ENCODE data around the gene CSTB.

Gene CSTB

DNA sequence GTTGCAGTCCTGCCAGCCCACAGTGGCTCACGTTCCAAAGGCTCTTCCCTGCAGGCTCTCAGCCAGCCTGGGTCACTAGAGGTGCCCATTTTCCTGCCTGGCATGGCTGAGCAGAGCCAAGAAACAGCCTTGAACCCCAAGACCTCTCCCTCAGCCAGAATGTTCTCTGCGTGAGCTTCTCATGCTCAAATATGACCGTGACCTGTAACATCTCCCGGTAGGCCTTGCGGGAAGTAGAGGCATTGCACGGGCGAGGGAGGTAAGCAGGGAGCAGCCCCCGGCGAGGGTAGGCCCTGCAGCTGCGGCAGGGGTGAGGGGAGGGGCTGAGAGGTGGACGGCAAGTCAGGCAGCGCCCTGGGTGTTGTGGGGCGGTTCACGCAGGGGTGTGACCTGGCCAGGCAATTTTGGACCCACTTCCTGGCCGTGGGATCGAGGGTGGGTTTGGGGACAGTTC lies 33.3 kb upstream of the CSTB start:
- no peak for DNase-seq (ENCODE audit: low read depth)
- TF ChIP-seq CTCF (IDR thresholded peaks at IDR 0.05; ENCODE audit: low read depth, low read length, missing control alignments) = no peak
- no peak overlapping the region for H3K4me3 ChIP-seq (ENCODE audit: low read depth, low read length)

GRCh38 chr21:43808832-43809251 lies 32.7 kb upstream of the CSTB start:
- no peak overlapping the region for H3K4me3 ChIP-seq (ENCODE audit: low read depth, low read length)
- DNase-seq (ENCODE audit: low read depth) = no peak

DNA sequence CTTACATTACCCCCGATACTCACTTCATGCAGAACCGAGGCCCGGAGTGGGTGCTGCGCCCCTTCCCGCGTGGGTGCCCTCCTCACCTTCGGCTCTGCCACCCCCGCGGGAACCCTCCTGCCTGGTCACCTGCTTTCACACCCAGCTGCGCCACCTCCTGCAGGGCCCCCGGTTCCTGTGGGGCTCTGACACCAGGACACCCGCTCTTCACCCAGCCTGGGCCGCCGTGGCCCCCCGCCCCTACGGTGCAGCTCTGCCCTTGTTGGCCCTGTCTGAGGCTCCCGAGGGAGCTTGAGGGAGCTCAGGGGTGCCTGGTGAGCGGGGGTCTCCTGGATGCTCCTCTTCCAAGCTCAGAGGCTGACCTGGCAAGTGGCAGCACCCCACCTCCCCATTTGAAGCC lies 32.3 kb upstream of the CSTB start:
- no peak overlapping the region for H3K4me3 ChIP-seq (ENCODE audit: low read depth, low read length)
- DNase-seq (ENCODE audit: low read depth) = no peak
- no peak for TF ChIP-seq CTCF (IDR thresholded peaks at IDR 0.05; ENCODE audit: low read depth, low read length, missing control alignments)

More at GRCh38 chr21:43808832-43809251, 32.7 kb upstream of the CSTB start:
- no peak for TF ChIP-seq CTCF (IDR thresholded peaks at IDR 0.05; ENCODE audit: low read depth, low read length, missing control alignments)

DNA sequence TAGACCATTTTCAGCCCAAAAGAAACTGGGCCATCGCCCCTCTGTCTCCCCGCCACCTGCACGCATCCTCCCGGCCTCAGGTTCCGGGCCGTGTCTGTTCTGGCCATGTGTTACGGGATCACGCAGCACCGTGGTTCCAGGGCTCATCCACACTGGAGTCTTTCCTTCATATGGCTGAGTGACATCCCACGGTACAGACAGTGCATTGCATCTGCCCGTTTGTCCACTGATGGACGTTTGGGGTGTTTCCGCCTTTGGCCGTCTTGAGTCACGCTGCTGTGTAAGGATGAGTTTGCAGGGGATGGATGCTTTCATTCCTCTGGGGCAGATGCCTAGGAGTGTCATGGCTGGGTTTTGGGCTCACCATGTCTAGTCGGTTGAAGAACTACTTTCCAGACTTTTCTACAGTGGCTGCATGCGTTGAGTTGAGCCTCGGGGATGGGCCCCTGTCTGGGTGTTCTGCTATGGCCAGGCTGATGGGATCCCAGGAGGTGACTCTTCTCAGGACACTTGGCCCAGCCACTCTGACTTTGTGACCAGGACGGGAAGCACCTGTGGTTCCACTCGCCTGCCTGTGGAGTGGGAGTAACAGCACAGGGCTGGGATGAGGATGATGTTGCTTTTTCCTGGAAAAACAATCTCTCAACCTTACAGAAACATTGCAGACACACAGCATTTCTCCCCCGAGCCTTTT lies 30.1 kb upstream of the CSTB start:
- H3K4me3 ChIP-seq (ENCODE audit: low read depth, low read length) = no peak overlapping the region
- peak; percentile 18 for DNase-seq (ENCODE audit: low read depth)
- TF ChIP-seq CTCF (IDR thresholded peaks at IDR 0.05; ENCODE audit: low read depth, low read length, missing control alignments) = no peak

DNA sequence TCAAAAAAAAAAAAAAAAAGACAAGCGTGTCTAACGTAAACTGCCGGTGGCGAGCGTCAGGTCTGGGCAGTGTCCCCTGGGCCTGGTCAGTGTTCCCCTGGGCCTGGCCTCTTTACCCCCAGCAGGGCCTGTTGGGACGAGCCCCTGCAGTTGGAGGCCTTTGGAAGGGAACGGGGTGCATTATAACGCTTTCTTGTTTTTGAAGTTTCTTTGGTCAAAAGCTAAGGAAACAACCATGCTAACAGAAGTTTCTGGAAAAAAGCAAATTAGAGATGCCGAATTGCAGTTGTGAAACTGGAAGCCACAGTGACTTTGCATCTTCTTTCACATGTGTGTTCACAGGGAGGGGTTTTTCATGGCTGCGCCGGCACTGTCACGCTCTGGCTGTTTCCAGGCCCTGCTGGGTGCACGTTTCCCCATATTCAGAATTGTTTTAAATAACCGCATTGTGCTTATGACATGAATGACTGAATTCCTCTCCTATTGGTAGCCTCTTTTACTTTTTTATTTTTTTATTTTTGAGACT lies 29.2 kb upstream of the CSTB start:
- no peak overlapping the region for H3K4me3 ChIP-seq (ENCODE audit: low read depth, low read length)
- no peak for TF ChIP-seq CTCF (IDR thresholded peaks at IDR 0.05; ENCODE audit: low read depth, low read length, missing control alignments)
- DNase-seq (ENCODE audit: low read depth) = peak; percentile 97

GRCh38 chr21:43803558-43804300 lies 27.6 kb upstream of the CSTB start:
- TF ChIP-seq CTCF (IDR thresholded peaks at IDR 0.05; ENCODE audit: low read depth, low read length, missing control alignments) = no peak

More at GRCh38 chr21:43803558-43804300, 27.6 kb upstream of the CSTB start:
- DNase-seq (ENCODE audit: low read depth) = no peak
- H3K4me3 ChIP-seq (ENCODE audit: low read depth, low read length) = no peak overlapping the region
